Limb (tissue), 2 donors: ENCODE results near the gene ANKRD13A.
"Not testable (repeated sequence)": the region's sequence is repeated elsewhere in the genome, so short reads cannot be mapped to it uniquely, and the experiment has no call there.

Source experiments
- DNase-seq, 2 donors: peaks; one replicate each; pipeline ENCODE4 v3.0.0-alpha.2; 2016; ENCODE audit errors: extremely low spot score in 2 of 2

The ANKRD13A gene

DNA sequence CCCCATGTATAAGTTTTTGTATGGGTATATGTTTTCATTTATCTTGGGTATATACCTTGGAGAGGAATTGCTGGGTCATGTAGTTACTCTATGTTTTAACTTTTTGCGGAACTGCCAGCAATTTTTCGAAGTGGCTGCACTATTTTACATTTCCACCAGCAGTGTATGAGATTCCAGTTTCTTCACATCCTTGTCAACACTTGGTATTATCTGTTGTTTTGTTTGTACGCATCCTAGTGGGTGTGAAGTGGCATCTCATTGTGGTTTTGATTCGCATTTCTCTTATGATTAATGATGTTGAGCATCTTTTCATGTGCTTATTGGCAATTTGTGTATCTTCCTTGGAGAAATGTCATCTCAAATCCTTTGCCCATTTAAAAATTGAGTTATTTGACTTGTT lies 6.9 kb downstream of the ANKRD13A start:
- DNase-seq, result no peak

DNA sequence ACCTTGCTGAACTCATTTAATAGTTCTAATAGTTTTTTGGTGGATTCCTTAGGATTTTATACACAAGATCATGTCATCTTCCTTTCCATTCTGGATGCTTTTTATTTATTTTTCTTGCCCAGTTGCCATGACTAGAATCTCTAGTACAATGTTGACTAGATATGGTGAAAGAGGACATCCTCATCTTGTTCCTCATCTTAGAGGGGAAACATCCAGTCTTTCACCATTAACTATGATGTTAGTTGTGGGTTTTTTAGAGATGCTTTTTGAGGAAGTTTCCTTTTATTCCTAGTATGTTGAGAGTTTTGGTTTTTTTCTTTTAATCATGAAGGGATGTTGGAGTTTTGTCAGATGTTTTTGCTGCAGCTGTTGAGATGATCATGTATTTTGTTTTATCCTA lies 8.7 kb downstream of the ANKRD13A start:
- DNase-seq, result no peak

DNA sequence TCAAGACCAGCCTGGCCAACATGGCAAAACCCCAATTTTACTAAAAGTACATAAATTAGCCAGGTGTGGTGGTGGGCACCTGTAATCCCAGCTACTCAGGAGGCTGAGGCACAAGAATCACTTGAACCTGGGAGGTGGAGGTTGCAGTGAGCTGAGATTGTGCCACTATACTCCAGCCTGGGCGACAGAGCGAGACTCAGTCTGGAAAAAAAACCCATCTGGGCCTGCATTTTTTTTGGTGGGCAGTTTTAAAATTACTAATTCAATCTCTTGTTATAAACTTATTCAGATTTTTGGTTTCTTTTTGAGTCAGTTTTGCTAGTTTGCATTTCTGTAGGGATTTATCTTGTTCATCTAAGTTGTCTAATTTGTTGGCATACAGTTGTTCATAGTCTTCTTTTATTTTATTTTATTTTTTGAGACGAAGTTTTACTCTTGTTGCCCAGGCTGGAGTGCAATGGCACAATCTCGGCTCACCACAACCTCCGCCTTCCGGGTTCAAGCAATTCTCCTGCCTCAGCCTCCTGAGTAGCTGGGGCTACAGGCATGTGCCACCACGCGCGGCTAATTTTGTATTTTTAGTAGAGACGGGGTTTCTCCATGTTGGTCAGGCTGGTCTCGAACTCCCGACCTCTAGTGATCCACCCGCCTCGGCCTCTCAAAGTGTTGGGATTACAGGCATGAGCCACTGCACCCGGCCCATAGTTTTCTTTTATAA lies 9.6 kb downstream of the ANKRD13A start:
- not testable (repeated sequence) for DNase-seq

DNA sequence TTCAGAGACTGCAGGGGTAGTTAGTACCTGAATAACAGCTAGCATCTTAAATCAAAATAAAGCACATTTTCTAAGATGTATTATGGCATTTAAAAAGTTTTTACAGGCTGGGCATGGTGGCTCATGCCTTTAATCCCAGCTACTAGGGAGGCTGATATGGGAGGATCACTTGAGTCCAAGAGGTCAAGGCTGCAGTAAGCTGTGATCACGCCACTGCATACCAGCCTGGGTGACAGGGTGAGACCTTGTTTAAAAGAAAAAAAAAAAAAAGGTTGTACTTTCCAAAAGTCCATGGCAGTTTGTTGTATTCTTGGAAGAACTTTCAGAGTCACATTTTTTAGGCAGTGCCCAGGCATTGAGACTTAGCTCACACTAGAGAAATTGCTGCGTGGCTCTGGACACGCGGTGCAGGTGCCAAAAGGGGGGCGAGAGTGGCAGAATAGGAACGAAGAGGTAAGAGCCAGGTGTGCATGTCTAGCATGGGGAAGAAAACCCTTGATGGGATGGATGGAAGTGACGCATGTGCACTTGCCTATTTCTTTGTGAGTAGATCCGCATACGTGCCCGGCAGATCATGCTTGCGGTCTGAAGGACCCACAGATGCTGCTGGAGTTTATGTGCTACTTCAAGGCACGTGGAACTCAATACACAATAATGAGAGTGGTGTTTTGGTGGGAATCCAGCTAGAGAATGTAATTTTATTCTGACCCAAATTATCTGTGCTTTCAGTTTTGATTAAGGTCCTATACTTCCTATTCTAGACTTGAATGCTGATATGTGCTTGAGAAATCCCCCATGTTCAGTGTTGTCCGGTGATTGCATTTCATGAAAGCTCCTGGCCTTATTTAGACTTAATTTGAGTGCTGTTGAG lies 11.9 kb downstream of the ANKRD13A start:
- DNase-seq, result no peak

DNA sequence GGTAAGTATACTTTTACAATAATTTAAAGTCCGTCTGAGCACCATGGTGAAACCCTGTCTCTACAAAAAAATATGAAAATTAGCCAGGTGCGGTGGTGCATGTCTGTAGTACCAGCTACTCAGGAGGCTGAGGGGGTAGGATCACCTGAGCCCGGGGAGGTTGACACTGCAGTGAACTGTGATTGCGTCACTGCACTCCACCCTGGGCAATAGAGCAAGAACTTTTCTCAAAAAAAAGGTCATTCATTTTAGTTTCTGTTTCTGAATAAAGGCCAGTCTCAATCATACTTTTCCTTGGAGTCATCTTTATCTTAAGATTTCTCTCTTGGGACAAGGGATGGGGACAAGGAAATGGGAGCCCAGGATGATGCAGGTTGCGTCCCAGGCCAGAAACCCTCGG lies 12.9 kb downstream of the ANKRD13A start:
- DNase-seq, result no peak

DNA sequence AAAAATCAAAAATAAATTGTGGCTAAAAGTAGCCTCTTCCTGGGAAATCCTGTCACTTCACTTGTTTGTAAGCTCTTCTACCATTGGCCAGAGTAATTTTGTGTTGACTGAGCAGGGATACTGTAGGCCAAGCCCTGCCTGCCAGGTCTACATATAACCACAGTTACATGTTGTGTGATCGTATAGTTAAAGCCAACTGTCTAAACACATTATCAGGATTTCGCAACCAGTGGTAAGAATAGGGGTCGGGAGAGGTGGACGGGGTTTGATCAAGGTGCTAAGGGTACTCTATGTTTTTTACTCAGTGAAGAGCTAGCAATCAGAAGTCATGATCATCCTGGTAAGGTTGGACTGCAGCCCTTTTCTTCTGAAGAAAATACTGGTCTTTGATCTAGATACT lies 13.4 kb downstream of the ANKRD13A start:
- DNase-seq, result no peak

DNA sequence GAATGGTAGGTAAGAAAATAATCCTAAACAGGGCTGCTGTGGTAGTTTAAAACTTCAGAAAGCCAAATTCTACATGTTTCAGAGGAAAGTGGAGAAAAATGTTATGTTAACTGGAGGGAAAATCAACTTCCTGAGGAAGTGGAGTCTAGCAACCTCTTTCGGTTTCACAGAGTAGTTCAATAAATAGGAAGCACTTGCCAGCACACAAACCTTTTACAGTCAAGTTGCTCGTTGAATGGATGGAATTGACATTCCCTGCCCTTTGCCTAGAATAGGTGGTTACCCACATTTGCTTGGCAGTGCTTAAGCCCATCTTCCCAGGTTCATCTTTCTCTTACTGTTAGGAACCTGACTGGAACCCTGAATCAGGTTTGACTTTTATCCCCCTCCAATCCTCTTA lies 15.9 kb downstream of the ANKRD13A start:
- no peak for DNase-seq

DNA sequence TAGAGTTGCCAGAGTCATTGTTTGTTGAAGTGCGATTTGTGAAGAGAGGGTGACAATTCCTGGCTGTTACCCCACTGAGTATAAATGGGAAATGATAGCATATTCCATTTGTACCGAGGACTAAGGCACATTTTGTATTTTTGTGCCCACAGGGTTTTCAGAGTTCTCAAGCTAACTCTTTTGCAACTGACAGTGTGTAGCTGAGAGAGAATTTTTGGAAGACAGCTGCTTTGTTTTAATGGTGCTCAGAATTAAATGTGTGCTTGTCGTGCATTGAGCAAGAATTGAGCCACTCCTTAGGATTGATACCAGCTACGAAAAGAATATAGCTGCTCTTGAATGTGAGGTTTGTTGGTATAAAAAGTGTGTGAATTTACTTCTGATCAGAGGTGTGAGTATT lies 21.7 kb downstream of the ANKRD13A start:
- DNase-seq, result no peak

DNA sequence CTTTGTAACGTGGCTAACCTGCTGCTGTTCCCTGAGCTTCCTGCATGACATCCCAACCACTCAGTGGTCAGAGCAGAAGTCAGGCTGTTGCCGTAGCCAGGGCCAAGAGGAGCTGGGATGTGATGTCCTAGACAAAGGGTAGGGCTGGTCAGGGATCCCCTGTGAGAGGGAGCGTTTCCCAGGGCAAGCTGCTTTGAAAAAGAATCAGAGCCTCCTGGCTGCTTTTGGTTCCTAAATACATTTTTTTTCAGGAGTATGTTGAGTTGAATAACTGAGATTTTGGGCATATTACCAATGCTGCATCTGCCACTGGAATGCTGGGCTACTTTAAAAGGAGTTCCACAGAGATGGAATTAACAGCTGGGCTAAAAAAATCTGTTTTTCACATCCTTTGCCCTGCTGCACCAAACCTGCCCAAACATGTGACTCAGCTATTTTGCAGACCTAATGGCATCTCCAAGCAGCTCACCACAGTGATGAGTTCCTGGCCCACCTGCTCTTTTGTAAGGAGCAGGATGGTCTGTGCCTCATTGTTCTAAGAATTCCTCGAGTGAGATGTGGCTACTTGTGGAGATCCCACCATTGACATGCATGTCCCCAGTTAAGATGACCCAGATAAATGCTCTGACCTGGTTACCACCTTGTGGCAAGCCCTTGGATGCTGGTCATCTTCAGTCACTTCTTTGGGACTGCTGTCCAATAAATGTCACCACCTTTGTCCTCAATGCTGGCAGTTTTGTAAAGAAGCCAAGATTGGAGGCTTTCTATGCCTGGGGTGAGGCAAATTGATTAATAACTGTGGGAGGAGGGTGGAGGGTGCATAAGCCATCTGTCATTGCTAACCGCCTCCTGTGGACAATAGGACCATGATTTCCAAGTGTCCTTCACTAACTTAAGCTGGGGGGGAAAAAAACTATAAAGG lies 24.1 kb downstream of the ANKRD13A start:
- peak in 1 of 2 donors; percentile 58 for DNase-seq

DNA sequence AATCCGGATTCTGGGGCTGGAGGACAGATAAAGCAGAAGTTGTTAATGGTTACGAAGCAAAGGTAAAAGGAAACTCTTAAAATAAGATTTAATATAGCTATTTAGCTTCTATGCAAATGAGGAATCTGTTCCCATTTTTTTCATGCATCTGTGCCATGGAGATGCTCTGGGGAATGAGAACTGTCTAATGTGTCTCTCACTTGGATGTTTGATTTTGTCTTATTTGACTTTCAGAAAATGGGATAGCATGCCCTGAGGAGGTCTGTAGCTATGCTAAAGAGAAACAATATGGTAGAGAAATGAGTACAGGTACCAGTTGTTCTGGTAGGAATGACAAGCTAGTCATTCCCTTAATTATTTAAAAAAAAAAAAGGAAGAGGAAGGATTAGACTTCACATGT lies 24.8 kb downstream of the ANKRD13A start:
- peak in 1 of 2 donors; percentile 3 for DNase-seq

DNA sequence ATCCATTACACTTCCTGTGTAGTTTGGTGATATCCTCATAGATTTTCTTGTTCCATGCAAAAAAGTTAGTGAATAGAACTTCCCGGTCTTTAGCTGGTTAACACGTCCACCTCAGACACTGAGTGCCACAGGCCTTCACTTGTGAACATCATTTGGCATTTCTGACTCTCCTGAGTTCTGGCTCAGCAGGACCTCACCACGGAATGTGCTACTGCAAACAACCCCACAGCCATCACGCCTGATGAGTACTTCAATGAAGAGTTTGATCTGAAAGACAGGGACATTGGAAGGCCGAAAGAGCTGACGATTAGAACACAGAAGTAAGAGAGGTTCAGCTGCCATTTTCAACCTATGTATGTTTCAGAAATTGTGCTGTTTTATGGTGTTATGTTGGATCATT lies 29.1 kb downstream of the ANKRD13A start:
- DNase-seq, result no peak

DNA sequence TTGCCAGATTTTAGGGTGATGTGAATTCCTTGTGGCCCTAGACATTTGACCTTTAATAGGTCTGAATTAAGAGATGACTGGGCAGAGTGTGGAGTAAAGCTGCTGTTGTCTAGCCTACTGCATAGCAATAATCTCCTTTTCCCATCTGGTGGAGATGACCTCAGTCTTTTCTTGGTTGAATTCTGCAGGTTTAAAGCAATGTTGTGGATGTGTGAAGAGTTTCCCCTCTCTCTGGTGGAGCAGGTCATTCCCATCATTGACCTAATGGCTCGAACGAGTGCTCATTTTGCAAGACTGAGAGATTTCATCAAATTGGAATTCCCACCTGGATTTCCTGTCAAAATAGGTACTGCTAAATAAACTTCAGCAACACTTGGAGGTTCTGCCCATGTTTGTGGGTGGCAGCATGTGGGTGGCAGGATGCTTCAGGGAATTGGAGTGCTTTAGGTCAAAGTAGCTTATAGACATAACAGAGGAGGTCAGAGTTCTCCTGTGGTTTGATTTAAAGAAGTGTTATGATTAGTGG lies 30.1 kb downstream of the ANKRD13A start:
- no peak for DNase-seq

DNA sequence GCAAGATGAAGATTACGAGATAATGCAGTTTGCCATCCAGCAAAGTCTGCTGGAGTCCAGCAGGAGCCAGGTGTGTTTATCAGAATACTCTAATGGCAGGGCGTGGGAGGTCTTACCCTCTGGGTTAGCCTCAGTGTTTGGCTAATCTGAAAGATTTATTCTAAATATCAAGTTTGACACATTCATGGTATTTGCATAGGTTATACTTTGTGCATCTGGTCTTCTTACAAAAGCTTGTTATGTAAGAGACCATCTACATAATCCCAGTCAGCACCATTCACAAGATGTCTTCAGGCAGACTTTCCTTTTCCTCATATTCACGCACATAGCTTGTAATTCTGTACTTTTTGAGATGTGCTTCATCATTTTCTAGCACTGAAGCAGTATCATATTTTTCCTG lies 34.7 kb downstream of the ANKRD13A start:
- no peak for DNase-seq

DNA sequence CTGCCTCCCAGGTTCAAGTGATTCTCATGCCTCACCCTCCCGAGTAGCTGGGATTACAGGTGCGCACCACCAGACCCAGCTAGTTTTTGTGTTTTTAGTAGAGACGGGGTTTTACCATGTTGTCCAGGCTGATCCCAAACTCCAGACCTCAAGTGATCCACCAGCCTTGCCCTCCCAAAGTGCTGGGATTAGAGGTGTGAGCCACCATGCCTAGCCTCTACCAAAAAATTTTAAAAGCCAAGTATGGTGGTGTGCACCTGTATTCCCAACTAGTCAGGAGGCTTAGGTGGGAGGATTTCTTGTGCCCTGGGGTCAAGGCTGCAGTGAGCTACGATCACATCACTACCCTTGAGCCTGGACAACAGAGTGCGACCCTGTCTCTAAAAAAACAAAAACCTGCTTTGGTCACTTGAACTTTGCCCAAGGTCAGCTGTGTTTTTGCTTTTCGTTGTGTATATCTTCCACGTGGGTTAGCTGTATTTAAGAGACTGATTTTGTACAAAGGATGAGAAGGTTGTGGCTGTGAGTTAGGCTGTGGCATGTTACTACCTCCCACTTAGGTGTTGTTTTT lies 36.4 kb downstream of the ANKRD13A start:
- DNase-seq, result no peak

DNA sequence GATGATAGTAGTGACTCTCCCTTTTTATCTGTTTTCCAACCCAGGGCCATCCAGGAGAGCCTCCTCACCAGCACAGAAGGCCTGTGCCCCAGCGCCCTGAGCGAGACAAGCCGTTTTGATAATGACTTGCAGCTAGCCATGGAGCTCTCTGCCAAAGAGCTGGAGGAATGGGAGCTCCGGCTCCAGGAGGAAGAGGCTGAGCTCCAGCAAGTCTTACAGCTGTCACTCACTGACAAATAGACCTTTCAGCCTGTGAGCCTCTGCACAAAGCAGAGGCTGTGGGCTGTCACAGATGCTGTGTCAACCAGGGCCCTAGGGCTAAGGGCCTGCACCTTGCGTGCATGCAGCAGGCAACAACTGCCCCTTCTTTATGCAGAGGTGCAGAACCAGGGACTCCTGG lies 38.1 kb downstream of the ANKRD13A start:
- no peak for DNase-seq

DNA sequence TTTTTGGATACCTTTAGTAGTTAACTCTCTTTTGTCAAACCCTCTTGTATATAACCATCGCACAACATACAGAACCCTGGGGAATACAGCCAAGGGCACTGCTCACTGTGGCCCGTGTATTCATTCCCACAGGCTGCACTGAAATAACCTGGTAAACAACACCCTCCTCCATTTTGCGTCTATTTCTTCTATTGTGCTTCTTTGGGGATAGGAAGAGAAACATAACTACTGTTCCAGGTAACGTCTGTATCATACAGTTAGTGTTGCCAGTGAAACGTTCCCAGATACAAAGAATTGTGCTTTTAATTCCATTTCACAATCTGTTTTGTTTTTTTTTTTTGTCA lies 39.5 kb downstream of the ANKRD13A start:
- DNase-seq, result no peak

DNA sequence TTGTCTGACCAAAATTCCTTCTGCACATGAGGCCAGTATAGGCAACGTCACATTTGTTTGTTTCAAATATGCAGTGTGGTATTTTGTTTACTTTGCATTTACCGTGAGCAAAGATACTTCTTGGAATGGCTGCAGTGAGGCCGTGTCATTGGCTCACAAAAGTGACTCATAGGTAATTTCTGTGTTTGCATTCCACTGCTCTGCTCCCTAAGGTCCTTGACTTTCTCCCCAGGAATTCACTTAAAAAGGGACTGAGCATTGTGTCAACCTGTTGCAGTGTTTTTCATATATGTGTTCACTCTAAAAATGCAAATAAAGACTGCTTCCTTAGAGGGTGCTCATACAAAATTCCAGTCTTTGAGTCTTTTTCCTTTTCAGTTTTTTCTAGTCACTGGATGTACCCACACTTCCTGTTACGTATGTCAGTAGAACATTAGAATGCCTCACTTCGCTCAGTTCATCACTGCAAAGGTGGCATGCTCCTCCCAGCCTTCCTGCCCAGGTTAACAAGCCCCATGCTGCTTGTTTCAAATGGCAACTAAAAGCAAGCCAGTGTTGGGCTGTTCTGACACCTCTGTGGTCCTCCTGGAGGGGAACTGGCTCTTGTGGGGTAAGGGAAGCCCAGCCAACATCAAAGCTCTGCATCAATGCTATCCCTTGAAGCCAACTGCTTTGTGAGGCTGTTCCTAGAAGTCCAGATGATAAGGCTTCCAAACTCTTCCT lies 40.0 kb downstream of the ANKRD13A start:
- no peak for DNase-seq

DNA sequence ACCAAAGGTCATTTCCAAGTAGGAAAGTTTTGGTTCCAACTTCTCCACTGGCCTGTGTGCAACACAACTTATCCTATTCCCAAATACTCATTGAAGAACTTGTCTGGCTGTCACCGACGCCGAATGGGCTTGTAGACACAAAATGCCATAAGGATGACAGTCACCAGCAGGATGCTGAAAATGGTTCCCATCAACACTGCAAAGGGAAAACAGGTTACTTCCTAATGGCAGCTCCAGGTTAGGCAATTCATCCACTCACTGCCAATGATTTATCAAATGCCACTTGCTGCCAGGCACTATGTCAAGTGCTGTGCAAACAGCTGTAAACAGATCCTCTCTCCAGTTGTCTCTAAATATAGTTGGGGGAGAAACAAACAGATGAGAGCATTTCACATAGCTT lies 43.0 kb downstream of the ANKRD13A start:
- DNase-seq, result no peak

DNA sequence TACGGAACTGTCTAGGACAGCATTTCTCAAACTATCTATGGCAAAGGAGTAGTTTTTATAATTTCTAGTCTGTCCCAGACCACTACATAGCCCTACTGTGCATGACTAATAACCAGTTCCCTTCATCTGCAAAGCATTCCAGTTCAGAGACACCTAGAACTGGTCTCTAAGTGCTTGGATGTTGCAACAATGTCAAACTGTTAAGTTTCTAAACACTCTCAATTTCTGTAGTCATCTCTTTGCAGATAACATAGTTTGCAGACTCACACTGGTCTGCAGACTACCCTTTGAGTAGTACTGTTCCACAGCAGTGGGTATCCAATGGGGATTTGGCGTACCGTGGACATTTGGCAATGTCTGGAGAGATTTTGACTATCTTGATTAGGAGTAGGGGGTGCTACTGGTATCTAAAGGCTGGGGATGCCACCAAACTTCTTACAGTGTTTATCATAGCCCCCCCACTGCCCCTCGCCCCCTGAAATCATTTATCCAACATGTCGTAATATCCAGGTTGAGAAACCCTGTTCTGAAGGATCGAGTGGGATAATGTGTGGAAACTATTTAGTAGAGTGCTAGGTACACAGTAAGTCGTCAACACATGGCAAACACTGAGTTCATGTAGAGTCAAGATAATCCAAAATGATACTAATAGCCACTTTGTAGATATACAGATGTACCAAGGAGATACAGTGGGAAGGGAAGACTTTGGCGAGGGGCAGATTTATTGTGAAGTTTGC lies 47.4 kb downstream of the ANKRD13A start:
- DNase-seq, result no peak
